Measurements from ENCODE around the gene COL9A1.

COL9A1 gene

DNA sequence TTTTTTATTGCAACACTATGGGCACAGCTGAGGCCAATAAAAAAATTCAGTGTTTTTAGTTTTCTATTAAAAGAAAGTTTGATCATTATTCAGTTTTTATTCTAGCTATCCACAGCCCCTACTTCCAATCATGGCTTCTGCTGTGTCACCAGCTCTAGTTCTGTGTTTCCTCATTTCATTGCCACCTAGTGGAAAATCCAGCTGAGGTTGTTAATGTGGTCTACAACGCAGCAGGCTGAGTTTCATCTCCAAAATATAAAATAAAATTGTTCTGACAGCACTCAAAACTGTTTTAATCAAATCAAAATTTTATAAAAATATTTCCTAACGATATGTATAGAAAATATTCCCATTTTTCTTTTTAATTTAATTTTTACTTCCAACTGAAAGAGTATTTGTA is 13.6 kb downstream of the COL9A1 start:
- no peak for DNase-seq (ENCODE audit: low read depth in 4 of 4, low spot score in 1 of 4)

GRCh38 chr6:70286905-70287304 is 16.0 kb downstream of the COL9A1 start:
- DNase-seq (ENCODE audit: low read depth in 4 of 4, low spot score in 1 of 4): no peak

DNA sequence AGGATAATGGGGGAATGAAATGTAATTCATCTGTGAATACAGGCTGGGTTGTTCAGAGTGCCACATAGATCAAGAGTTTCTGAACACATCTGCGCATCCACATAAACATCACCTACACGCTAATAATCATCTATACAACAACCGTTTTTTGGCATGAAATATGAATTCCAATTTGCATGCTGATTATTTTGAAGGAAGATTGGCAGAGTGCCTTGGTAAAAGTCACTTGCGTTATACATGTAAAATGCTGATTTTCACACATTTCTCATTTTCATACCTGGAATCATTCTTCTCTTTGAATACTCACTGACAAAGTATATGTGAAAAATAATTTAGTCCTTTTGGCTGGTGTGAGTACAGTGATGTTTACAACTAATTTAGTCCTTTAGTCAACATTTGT is 17.7 kb downstream of the COL9A1 start:
- DNase-seq (ENCODE audit: low read depth in 4 of 4, low spot score in 1 of 4): no peak

- no peak for DNase-seq (ENCODE audit: low read depth in 4 of 4, low spot score in 1 of 4)
These were observed 19.9 kb downstream of the COL9A1 start for GRCh38 chr6:70282919-70283461.

DNA sequence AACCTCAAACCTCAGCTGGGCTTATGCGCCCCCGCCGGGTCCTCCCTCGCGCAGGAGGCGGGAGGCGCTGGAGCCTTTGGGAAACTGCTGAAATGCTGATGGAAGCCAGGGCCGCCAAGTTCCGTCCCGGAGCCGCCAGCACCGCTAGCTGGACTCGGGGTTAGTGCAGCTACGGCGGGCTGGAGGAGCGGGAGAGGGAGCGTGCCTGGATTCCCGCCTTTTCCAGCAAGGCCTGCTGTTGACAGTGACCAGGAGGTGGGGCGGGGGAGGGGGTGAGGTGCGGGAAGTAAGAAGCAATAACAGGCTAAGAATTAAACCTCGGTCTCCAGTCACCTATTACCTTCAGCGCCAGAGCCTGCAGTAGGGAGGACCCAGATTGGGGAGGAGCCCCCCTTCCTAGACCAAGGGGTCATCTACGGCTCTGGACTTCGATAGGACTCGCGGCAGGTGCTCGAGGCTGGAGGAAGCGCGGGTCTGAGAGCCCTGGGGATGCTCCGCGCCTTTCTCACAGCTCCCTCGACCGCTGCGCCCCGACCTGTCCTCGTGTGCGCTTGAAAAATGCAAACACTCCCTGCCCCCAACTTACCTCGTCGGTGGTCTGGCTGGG is 20.5 kb downstream of the COL9A1 start:
- no peak for DNase-seq (ENCODE audit: low read depth in 4 of 4, low spot score in 1 of 4)

DNA sequence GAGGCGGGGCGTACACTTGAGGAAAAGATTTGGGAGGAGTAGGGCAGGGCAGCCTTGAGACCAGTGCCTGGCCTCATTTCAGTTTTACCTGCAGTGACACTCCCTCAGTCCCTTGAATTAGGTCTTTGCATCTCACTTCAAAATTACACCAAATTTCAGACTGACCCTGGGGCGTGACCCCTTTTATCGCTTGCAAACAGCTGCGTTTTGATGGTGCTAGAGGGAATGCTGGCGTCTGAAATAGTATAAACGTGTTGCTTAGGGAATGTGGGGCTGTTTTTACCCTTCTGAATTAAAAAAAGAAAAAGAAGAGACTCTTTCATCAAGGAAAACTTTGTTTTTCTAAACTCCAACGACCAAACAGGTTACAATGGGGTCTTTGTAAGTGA is 21.0 kb downstream of the COL9A1 start:
- no peak for DNase-seq (ENCODE audit: low read depth in 4 of 4, low spot score in 1 of 4)

- no peak for DNase-seq (ENCODE audit: low read depth in 4 of 4, low spot score in 1 of 4)
These were observed 22.5 kb downstream of the COL9A1 start for GRCh38 chr6:70280400-70280853.

DNA sequence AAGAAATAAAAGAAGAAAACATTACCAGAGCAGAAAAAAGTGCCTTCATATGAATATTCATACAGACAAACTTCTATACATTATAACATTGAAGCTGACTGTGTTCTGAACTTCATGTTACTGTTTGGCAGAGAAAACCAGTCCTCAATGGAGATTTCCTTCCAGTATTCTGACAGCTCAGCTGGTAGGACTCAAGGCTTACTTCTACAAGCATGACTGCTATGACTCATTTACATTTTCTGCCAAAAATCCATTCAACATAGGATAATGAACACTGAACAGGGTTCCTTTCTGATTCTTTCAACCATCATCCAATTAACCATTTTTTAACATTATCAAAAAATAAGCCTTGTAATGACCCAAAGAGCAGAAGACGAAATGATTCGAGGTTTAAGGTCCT is 25.4 kb downstream of the COL9A1 start:
- no peak for DNase-seq (ENCODE audit: low read depth in 4 of 4, low spot score in 1 of 4)

DNA sequence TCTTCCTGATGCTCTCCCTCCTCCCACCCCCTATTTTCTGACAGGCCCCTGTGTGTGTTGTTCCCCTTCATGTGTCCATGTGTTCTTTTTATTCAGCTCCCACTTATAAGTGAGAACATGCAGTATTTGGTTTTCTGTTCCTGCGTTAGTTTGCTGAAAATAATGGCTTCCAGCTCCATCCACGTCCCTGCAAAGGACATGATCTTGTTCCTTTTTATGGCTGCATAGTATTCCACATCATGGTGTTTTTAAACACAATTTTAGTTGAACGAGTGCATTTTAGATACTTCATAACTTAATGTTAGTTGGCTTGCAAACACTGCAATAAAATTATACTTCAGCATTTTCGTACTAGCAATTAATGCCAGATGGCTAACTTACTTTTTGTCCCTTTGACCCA is 28.5 kb downstream of the COL9A1 start:
- DNase-seq (ENCODE audit: low read depth in 4 of 4, low spot score in 1 of 4): no peak

DNA sequence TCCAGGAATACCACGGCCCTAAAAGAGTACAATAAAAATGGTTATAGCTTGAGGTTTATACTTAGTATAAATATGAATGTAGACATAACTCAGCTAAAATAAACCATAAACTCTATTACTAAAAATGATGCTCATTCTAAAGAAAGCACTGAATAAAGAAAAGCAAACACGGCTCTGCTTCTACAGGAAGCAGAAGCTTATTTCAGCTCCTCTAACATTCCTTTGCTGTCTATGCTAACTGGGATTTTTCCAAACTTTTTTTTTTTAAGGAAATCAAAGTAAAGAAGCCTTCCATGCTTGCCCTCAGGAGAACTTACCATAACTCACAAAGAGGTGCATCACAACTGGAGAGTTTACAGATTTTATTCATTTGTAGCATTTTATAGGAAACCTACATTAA is 30.8 kb downstream of the COL9A1 start:
- no peak for DNase-seq (ENCODE audit: low read depth in 4 of 4, low spot score in 1 of 4)

DNA sequence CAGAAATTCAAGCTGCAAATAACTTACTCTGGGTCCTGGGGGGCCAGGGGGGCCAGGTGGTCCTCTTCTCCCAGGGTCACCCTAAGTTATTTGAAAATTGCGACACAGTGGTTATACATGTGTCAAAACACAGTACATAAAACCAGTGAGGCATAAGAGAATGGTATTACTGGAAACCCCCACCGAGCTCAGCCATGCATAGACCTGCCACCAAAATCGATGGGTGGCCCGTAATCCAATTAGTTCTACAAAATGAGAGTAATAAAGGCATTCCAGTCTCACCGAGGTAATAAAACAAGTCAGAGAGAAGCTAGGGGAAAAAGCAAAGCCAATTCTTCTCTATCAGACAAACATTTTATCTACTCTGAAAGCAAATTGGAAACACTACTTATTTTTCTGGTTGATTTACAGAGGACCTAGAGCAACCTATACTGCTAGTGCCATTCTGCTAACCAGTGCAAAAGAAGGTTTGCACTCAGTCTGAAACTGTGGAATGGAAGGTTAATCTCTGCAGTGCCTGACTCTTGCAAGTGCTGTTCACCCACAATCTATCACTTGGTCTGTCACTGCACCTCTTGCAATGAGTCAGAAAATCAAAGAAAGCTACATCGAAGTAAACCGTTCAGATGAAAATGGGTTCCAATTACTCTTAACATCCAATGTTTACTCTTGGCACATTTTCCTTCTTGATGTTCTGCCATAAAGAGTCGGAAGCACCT is 32.4 kb downstream of the COL9A1 start:
- no peak for DNase-seq (ENCODE audit: low read depth in 4 of 4, low spot score in 1 of 4)

GRCh38 chr6:70266142-70266541 is 36.7 kb downstream of the COL9A1 start:
- no peak for DNase-seq (ENCODE audit: low read depth in 4 of 4, low spot score in 1 of 4)

- no peak for DNase-seq (ENCODE audit: low read depth in 4 of 4, low spot score in 1 of 4)
These were observed 38.6 kb downstream of the COL9A1 start for GRCh38 chr6:70264306-70264705.

DNA sequence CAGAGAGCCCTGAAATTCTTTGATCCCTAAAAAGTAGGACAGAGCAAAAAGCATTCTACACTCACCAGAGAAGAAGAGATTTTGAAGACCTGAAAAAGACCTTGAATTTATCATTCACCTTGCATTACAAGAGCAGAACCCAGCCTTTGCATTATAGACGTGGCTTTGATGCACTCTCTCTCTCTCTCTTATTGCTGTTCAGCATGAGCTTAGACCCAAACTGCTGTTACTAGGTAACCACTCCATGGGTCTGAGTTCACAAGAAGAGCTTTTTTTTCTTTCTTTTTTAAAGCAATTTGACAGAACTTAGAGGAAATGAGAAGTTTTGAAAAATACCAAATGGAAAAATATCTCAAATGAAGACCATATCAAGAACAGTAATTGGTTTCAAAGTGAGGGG is 44.4 kb downstream of the COL9A1 start:
- DNase-seq (ENCODE audit: low read depth in 4 of 4, low spot score in 1 of 4): no peak

GRCh38 chr6:70257768-70258273 is 45.1 kb downstream of the COL9A1 start:
- no peak for DNase-seq (ENCODE audit: low read depth in 4 of 4, low spot score in 1 of 4)

DNA sequence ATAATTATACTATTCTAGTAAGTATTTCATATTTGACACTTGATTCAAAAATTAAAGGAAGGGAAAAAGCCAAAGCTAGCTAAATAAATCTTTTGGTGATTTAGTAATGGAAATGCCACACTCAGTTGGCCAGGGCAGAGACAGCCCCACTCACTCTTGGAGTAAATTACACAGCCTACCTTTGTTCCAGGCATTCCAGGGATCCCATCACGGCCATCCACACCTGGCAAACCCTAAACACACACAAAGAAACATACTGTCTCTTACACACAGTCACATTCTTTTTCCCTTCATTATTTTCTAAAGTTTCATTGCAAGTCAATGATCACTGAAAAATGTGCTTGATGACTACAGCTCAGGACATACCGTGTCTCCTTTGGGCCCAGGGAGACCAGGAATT is 48.1 kb downstream of the COL9A1 start:
- no peak for DNase-seq (ENCODE audit: low read depth in 4 of 4, low spot score in 1 of 4)

DNA sequence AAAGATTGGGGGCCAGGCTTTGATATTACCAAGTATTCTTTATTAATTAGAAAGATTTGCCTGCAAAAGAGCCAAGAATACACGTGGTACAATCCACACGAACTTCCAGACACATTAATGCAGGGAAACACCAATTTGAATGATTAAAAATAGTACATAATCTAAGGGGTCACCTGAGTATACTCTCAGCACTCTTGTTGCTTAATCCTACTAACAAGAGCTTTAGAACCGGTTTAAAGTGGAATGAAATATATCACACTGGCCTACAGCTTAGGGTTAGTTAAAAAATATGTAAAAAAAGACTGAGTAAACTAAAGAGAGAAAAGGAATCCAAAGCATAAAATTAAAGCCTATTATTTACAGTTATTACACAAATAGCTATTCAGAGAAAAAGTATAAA is 49.0 kb downstream of the COL9A1 start:
- DNase-seq (ENCODE audit: low read depth in 4 of 4, low spot score in 1 of 4): no peak

DNA sequence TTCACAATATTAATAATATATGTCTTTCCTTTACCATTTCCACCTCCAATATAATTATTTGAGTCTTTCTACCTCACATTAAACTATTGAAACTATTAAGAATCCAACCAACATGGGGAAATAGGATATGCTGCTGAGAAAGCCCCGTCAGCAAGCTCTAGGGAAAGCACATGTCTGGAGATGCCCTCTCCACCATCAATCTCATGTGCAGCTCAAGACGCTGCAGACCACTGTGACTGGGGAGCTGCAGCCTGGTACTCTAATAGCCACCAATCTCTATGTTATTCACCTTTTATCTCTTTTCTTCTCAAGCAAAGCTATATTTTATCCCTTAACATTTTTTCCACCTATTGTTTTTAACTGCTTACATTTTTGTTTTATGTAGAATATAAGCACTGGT is 50.3 kb downstream of the COL9A1 start:
- no peak for DNase-seq (ENCODE audit: low read depth in 4 of 4, low spot score in 1 of 4)

- no peak for DNase-seq (ENCODE audit: low read depth in 4 of 4, low spot score in 1 of 4)
These were observed 56.8 kb downstream of the COL9A1 start for GRCh38 chr6:70246118-70246517.

DNA sequence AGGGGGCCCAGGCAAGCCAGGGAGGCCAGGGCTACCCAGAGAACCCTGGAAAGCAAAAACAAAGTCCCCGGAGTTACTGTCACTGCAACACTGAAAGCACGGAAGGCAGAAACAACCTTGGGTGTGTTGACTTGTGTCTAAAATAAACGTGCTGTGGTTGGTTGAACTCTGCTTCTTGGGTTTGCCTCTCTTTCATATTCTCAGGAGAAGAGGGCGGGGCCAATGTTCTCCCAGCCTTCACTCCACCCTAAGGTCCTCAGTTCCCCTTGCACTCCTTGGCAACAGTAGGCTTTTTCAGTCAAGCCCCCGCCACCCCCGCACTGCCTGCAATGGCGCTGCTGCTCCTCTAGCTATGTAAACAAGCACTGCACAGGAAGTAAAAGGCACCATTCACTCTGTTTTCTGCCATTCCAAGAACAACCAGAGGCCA is 60.9 kb downstream of the COL9A1 start:
- DNase-seq (ENCODE audit: low read depth in 4 of 4, low spot score in 1 of 4): no peak

DNA sequence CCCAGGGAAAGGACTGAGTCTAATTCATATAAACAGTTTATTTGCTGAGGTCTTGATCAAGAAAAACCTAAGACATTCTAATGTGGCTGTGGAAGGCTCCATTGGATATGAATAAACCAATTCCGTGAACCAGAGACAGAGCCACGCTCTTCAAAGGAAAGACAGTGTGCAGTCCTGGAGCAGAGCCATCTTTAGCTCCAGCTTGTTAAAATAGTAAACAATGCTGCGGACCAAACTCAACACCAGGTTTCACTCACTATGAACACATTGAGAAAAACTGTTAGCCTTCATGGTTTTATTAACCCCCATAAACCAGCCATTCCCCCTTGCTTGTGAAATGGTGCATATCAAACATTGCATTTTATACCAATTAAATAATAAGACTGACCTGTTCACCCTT is 61.9 kb downstream of the COL9A1 start:
- no peak for DNase-seq (ENCODE audit: low read depth in 4 of 4, low spot score in 1 of 4)

GRCh38 chr6:70236343-70236742 is 66.5 kb downstream of the COL9A1 start:
- no peak for DNase-seq (ENCODE audit: low read depth in 4 of 4, low spot score in 1 of 4)

All from stimulated activated CD4-positive, alpha-beta T cell treated with anti-CD3 and anti-CD28 coated beads, Interleukin-1b, Interleukin-23, amount 100 ng/mL, for 24 hours (primary cell).